Esophagus squamous epithelium (tissue), 5 donors: ENCODE measurements around the gene ASIC1. TPM values are rescaled to one million over a fixed set of nuclear protein-coding genes. Genes with fewer than 3 reads are reported as not detected.

ENCODE experiments used
- DNase-seq: peaks from one replicate; lab custom pipeline; 2025; lab: John Stamatoyannopoulos, UW
- H3K27ac ChIP-seq, 4 donors: fragments of 200-600 bp; sonication (generic); one replicate each; pipeline ENCODE4 v1.5.1; 2016 to 2019; ENCODE audit warnings: mild to moderate bottlenecking in 1 of 4
- H3K27me3 ChIP-seq, 4 donors: fragments of 200-600 bp; sonication (generic); 1 replicate in 3 of 4; 2 replicates in 1 of 4; pipeline versions ENCODE4 v1.5.1 to v1.6.0; 2017 to 2021; ENCODE audit warnings: antibody characterized with exemption in 1 of 4
- H3K36me3 ChIP-seq, 3 donors: fragments of 200-600 bp; sonication (generic); one replicate each; pipeline ENCODE4 v1.5.1; 2016 to 2019
- H3K4me1 ChIP-seq, 3 donors: fragments of 200-600 bp; sonication (generic); one replicate each; pipeline ENCODE4 v1.5.1; 2017 to 2019
- H3K4me3 ChIP-seq, 4 donors: fragments of 200-600 bp; sonication (generic); 1 replicate in 3 of 4; 2 replicates in 1 of 4; pipeline ENCODE4 v1.5.1; 2016 to 2019; ENCODE audit warnings: mild to moderate bottlenecking in 2 of 4, moderate library complexity in 1 of 4
- H3K9me3 ChIP-seq, 3 donors: fragments of 200-600 bp; sonication (generic); one replicate each; pipeline ENCODE4 v1.5.1; 2016 to 2019
- CTCF ChIP-seq, 6 experiments: fragments of 450-650 bp in 4 of 6; fragments of 200-600 bp in 2 of 6; sonication (generic) in 2 of 6; IDR thresholded peaks; one replicate each; pipeline ENCODE4 v1.5.1; 2016 to 2019; ENCODE audit warnings: antibody characterized with exemption in 6 of 6, mild to moderate bottlenecking in 4 of 6, moderate library complexity in 4 of 6
- POLR2A ChIP-seq, 4 donors: fragments of 450-650 bp; IDR thresholded peaks; one replicate each; pipeline ENCODE4 v1.6.1; 2017; ENCODE audit warnings: antibody characterized with exemption in 4 of 4, mild to moderate bottlenecking in 4 of 4, moderate library complexity in 3 of 4
- WGBS, 2 donors: methylation state at CpG; one replicate each; pipeline ENCODE4 v1.1.5; 2018; 5-methylcytosine and 5-hydroxymethylcytosine counted together
- intact Hi-C: fragments of 100-400 bp; cut with DNase I; formaldehyde crosslinking; loops from one replicate; pipeline ENCODE4 v1.15.0; 2022
- total RNA-seq, 4 donors: library from RNA; depleted of rRNA; stranded (reverse); fragments of >200 nt; gene quantifications; one replicate each; pipeline ENCODE4 v1.1.0, GENCODE V29; 2016
- donor health status: DM: yes; HTN: yes; CAD: no.

ASIC1 gene
- total RNA-seq, 4 donors from 2014 or later: 1.5 to 5.7 (median 2.6) TPM

GRCh38 chr12:50102646-50103309, 45.4 kb downstream of the ASIC1 start:
- Histone ChIP-seq H3K4me3 (no peak overlapping the region), H3K9me3 (no peaks in the 10 kb centered on the region), H3K27me3 (no peaks in the 10 kb centered on the region), H3K36me3 (peaks cover 14 to 39% (median 16%) of the 10 kb centered on the region in 3 donors), H3K27ac (no peak overlapping the region), H3K4me1 (peaks cover 17 to 36% (median 20%) of the 10 kb centered on the region in 3 donors)
- DNase-seq: no peak
- TF ChIP-seq CTCF (IDR thresholded peaks at IDR 0.05) (no peak), POLR2A (IDR thresholded peaks at IDR 0.05) (no peak)
- intact Hi-C loops: no loop called here
- 75 to 79% methylated on average over 4 to 7 of the region's 8 CpGs for WGBS, 2 donors

GRCh38 chr12:50103351-50103750, 46.0 kb downstream of the ASIC1 start:
- Histone ChIP-seq H3K4me1 (peaks cover 17 to 36% (median 20%) of the 10 kb centered on the region in 3 donors), H3K27ac (peak overlapping the region in 3 of 4 donors; percentile 5 to 26 (median 24)), H3K9me3 (no peaks in the 10 kb centered on the region), H3K27me3 (no peaks in the 10 kb centered on the region), H3K4me3 (no peak overlapping the region), H3K36me3 (peaks cover 9 to 34% (median 12%) of the 10 kb centered on the region in 3 donors)
- no peak for DNase-seq
- WGBS, 2 donors: 100% methylated on average over 1 of the region's 2 CpGs; no CpG with 5 or more reads in 1 of the 2 donors
- TF ChIP-seq POLR2A (IDR thresholded peaks at IDR 0.05): no peak
- TF ChIP-seq CTCF (IDR thresholded peaks at IDR 0.05): no peak
- intact Hi-C loops: no loop called here

- no peak for DNase-seq
- no peak for TF ChIP-seq POLR2A (IDR thresholded peaks at IDR 0.05)
- no peak for TF ChIP-seq CTCF (IDR thresholded peaks at IDR 0.05)
- Histone ChIP-seq H3K9me3 (no peaks in the 10 kb centered on the region), H3K4me1 (peaks cover 17 to 36% (median 20%) of the 10 kb centered on the region in 3 donors), H3K36me3 (peaks cover 4 to 29% (median 7%) of the 10 kb centered on the region in 3 donors), H3K4me3 (no peak within 1 kb of the TSS), H3K27me3 (no peaks in the 10 kb centered on the region), H3K27ac (peak within 1 kb of the TSS in 3 of 4 donors; percentile 5 to 26 (median 24))
- intact Hi-C loops: no loop called here
- WGBS, 2 donors: 2 to 36% methylated on average over 5 to 8 of the region's 13 CpGs
Observed at GRCh38 chr12:50103767-50104321, 46.4 kb downstream of the ASIC1 start, which contains the start of gene GPD1. TSS of gene GPD1 (plus strand) at chr12:50104008. CDS start at chr12:50104051, 43 bp downstream.

GRCh38 chr12:50104417-50105366, 47.3 kb downstream of the ASIC1 start:
- H3K4me3 ChIP-seq: no peak overlapping the region
- intact Hi-C loops: no loop called here
- no peak for DNase-seq

More at GRCh38 chr12:50104417-50105366, 47.3 kb downstream of the ASIC1 start:
- no peaks in the 10 kb centered on the region for H3K9me3 ChIP-seq
- no peaks in the 10 kb centered on the region for H3K27me3 ChIP-seq
- H3K27ac ChIP-seq: no peak overlapping the region
- peaks cover 0 to 20% (median 0%) of the 10 kb centered on the region in 3 donors for H3K36me3 ChIP-seq
- 65 to 86% methylated on average over 5 to 8 of the region's 14 CpGs for WGBS, 2 donors
- peaks cover 15 to 34% (median 18%) of the 10 kb centered on the region in 3 donors for H3K4me1 ChIP-seq
- TF ChIP-seq CTCF (IDR thresholded peaks at IDR 0.05) (no peak), POLR2A (IDR thresholded peaks at IDR 0.05) (no peak)
